HEK293 (cell line): ENCODE data around the gene VEGFB.

Source experiments
- EGR2 ChIP-seq: fragments of 450-650 bp; formaldehyde crosslinking; IDR thresholded peaks from 2 replicates; pipeline ENCODE4 v1.5.1; 2016; ENCODE audit warnings: low read depth, missing biosample characterization, missing genetic modification characterization
- KLF7 ChIP-seq: fragments of 450-650 bp; formaldehyde crosslinking; IDR thresholded peaks from 2 replicates; pipeline ENCODE4 v1.5.1; 2016; ENCODE audit warnings: missing biosample characterization, missing genetic modification characterization, borderline replicate concordance
- KLF8 ChIP-seq: fragments of 450-650 bp; formaldehyde crosslinking; IDR thresholded peaks from 2 replicates; pipeline ENCODE4 v1.5.1; 2016; ENCODE audit warnings: missing biosample characterization, missing genetic modification characterization
- KLF9 ChIP-seq: fragments of 450-650 bp; formaldehyde crosslinking; IDR thresholded peaks from 2 replicates; pipeline ENCODE4 v1.5.1; 2016; ENCODE audit warnings: missing biosample characterization, missing genetic modification characterization, low read depth
- MYNN ChIP-seq: fragments of 450-650 bp; formaldehyde crosslinking; IDR thresholded peaks from 2 replicates; pipeline ENCODE4 v1.5.1; 2016; ENCODE audit warnings: missing biosample characterization, missing genetic modification characterization, borderline replicate concordance
- PRDM6 ChIP-seq: fragments of 450-650 bp; formaldehyde crosslinking; IDR thresholded peaks from 2 replicates; pipeline ENCODE4 v1.5.1; 2017; ENCODE audit warnings: missing biosample characterization, missing genetic modification characterization
- SP3 ChIP-seq: fragments of 450-650 bp; formaldehyde crosslinking; IDR thresholded peaks from 2 replicates; pipeline ENCODE4 v1.5.1; 2016; ENCODE audit warnings: missing biosample characterization, missing genetic modification characterization
- ZBTB17 ChIP-seq: fragments of 450-650 bp; formaldehyde crosslinking; IDR thresholded peaks from 2 replicates; pipeline ENCODE4 v1.5.1; 2016; ENCODE audit warnings: missing biosample characterization, missing genetic modification characterization
- ZBTB20 ChIP-seq: fragments of 450-650 bp; formaldehyde crosslinking; IDR thresholded peaks from 2 replicates; pipeline ENCODE4 v1.5.1; 2016; ENCODE audit warnings: missing biosample characterization, missing genetic modification characterization
- ZBTB7A ChIP-seq: fragments of 450-650 bp; formaldehyde crosslinking; IDR thresholded peaks from 2 replicates; pipeline ENCODE4 v1.5.1; 2016; ENCODE audit warnings: low read depth, missing biosample characterization, missing genetic modification characterization
- ZBTB8A ChIP-seq: fragments of 450-650 bp; formaldehyde crosslinking; IDR thresholded peaks from 2 replicates; pipeline ENCODE4 v1.5.1; 2016; ENCODE audit warnings: missing biosample characterization, missing genetic modification characterization
- ZEB2 ChIP-seq: fragments of 450-650 bp; formaldehyde crosslinking; IDR thresholded peaks from 2 replicates; pipeline ENCODE4 v1.5.1; 2016; ENCODE audit warnings: missing biosample characterization, missing genetic modification characterization
- ZIC2 ChIP-seq: fragments of 450-650 bp; formaldehyde crosslinking; IDR thresholded peaks from 2 replicates; pipeline ENCODE4 v1.5.1; 2016; ENCODE audit warnings: missing biosample characterization, missing genetic modification characterization
- ZNF138 ChIP-seq: fragments of 450-650 bp; formaldehyde crosslinking; IDR thresholded peaks from 2 replicates; pipeline ENCODE4 v1.5.1; 2016; ENCODE audit warnings: missing biosample characterization, missing genetic modification characterization, borderline replicate concordance
- ZNF146 ChIP-seq: fragments of 450-650 bp; formaldehyde crosslinking; IDR thresholded peaks from 2 replicates; pipeline ENCODE4 v1.5.1; 2016; ENCODE audit warnings: missing biosample characterization, missing genetic modification characterization
- ZNF221 ChIP-seq: fragments of 450-650 bp; formaldehyde crosslinking; IDR thresholded peaks from 2 replicates; pipeline ENCODE4 v1.5.1; 2017; ENCODE audit warnings: missing biosample characterization, missing genetic modification characterization, borderline replicate concordance
- ZNF223 ChIP-seq: fragments of 450-650 bp; formaldehyde crosslinking; IDR thresholded peaks from 2 replicates; pipeline ENCODE4 v1.5.1; 2016; ENCODE audit warnings: missing biosample characterization, missing genetic modification characterization
- ZNF23 ChIP-seq: fragments of 450-650 bp; formaldehyde crosslinking; IDR thresholded peaks from 2 replicates; pipeline ENCODE4 v1.5.1; 2016; ENCODE audit warnings: missing biosample characterization, missing genetic modification characterization, borderline replicate concordance
- ZNF292 ChIP-seq: fragments of 450-650 bp; formaldehyde crosslinking; IDR thresholded peaks from 2 replicates; pipeline ENCODE4 v1.5.1; 2016; ENCODE audit warnings: low read depth, missing biosample characterization, missing genetic modification characterization, borderline replicate concordance
- ZNF324 ChIP-seq: fragments of 450-650 bp; formaldehyde crosslinking; IDR thresholded peaks from 2 replicates; pipeline ENCODE4 v1.5.1; 2016; ENCODE audit warnings: missing biosample characterization, missing genetic modification characterization
- ZNF391 ChIP-seq: fragments of 450-650 bp; formaldehyde crosslinking; IDR thresholded peaks from 2 replicates; pipeline ENCODE4 v1.5.1; 2016; ENCODE audit warnings: low read depth, missing biosample characterization, missing genetic modification characterization, borderline replicate concordance
- ZNF600 ChIP-seq: fragments of 450-650 bp; formaldehyde crosslinking; IDR thresholded peaks from 2 replicates; pipeline ENCODE4 v1.5.1; 2016; ENCODE audit warnings: missing biosample characterization, missing genetic modification characterization
- ZNF621 ChIP-seq: fragments of 450-650 bp; formaldehyde crosslinking; IDR thresholded peaks from 2 replicates; pipeline ENCODE4 v1.5.1; 2017; ENCODE audit warnings: missing biosample characterization, missing genetic modification characterization
- ZNF629 ChIP-seq: fragments of 450-650 bp; formaldehyde crosslinking; IDR thresholded peaks from 2 replicates; pipeline ENCODE4 v1.5.1; 2017; ENCODE audit warnings: missing biosample characterization, missing genetic modification characterization
- TF ChIP-seq, protein P1 (sequence below): fragments of 450-650 bp; IDR thresholded peaks from 2 replicates; pipeline ENCODE4 v1.5.1; 2018; ENCODE audit warnings: missing biosample characterization, mild to moderate bottlenecking, missing genetic modification characterization
- TF ChIP-seq, protein P2 (sequence below): fragments of 450-650 bp; formaldehyde crosslinking; IDR thresholded peaks from 2 replicates; pipeline ENCODE4 v1.5.1; 2016; ENCODE audit warnings: missing biosample characterization, missing genetic modification characterization, borderline replicate concordance
- TF ChIP-seq, protein P3 (sequence below): fragments of 450-650 bp; formaldehyde crosslinking; IDR thresholded peaks from 2 replicates; pipeline ENCODE4 v1.5.1; 2017; ENCODE audit warnings: missing biosample characterization, missing genetic modification characterization
- TF ChIP-seq, protein P4 (sequence below): fragments of 450-650 bp; formaldehyde crosslinking; IDR thresholded peaks from 2 replicates; pipeline ENCODE4 v1.5.1; 2016; ENCODE audit warnings: missing biosample characterization, missing genetic modification characterization

VEGFB gene

GRCh38 chr11:64225608-64226506, 8.5 kb upstream of the VEGFB start, which contains the start of the genes NUDT22 and TRPT1 (continued):
- TF ChIP-seq, protein P1, sequence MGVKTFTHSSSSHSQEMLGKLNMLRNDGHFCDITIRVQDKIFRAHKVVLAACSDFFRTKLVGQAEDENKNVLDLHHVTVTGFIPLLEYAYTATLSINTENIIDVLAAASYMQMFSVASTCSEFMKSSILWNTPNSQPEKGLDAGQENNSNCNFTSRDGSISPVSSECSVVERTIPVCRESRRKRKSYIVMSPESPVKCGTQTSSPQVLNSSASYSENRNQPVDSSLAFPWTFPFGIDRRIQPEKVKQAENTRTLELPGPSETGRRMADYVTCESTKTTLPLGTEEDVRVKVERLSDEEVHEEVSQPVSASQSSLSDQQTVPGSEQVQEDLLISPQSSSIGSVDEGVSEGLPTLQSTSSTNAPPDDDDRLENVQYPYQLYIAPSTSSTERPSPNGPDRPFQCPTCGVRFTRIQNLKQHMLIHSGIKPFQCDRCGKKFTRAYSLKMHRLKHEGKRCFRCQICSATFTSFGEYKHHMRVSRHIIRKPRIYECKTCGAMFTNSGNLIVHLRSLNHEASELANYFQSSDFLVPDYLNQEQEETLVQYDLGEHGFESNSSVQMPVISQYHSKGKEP = no peak
- TF ChIP-seq ZNF221 (no peak), ZNF391 (no peak; the same call in 1 of the 2 replicates), EGR2 (tag by site-specific recombination) (no peak), SP3 (tag by site-specific recombination) (peak; percentile 69), ZNF324 (tag by site-specific recombination) (no peak), ZIC2 (peak; percentile 35; the same call in 1 of the 2 replicates), ZBTB17 (0 out of 2 replicates have a peak, but pooled peaks have one; percentile 14), KLF7 (tag by site-specific recombination) (no peak), ZBTB8A (tag by site-specific recombination) (0 out of 2 replicates have a peak, but pooled peaks have one; percentile 50), ZBTB20 (tag by site-specific recombination) (peak; percentile 49; the same call in 1 of the 2 replicates), ZNF621 (tag by site-specific recombination) (no peak), MYNN (tag by site-specific recombination) (no peak), ZNF629 (tag by site-specific recombination) (no peak), ZEB2 (tag by site-specific recombination) (no peak; the same call in 1 of the 2 replicates), KLF8 (tag by site-specific recombination) (0 out of 2 replicates have a peak, but pooled peaks have one; percentile 24), ZNF292 (tag by site-specific recombination) (no peak), ZNF23 (tag by site-specific recombination) (no peak), ZNF223 (no peak), PRDM6 (no peak), ZNF138 (tag by site-specific recombination) (no peak), ZNF146 (no peak), KLF9 (tag by site-specific recombination) (peak; percentile 44), ZBTB7A (tag by site-specific recombination) (0 out of 2 replicates have a peak, but pooled peaks have one; percentile 36), ZNF600 (tag by site-specific recombination) (peak; percentile 64; the same call in 1 of the 2 replicates)
- TF ChIP-seq, protein P2, sequence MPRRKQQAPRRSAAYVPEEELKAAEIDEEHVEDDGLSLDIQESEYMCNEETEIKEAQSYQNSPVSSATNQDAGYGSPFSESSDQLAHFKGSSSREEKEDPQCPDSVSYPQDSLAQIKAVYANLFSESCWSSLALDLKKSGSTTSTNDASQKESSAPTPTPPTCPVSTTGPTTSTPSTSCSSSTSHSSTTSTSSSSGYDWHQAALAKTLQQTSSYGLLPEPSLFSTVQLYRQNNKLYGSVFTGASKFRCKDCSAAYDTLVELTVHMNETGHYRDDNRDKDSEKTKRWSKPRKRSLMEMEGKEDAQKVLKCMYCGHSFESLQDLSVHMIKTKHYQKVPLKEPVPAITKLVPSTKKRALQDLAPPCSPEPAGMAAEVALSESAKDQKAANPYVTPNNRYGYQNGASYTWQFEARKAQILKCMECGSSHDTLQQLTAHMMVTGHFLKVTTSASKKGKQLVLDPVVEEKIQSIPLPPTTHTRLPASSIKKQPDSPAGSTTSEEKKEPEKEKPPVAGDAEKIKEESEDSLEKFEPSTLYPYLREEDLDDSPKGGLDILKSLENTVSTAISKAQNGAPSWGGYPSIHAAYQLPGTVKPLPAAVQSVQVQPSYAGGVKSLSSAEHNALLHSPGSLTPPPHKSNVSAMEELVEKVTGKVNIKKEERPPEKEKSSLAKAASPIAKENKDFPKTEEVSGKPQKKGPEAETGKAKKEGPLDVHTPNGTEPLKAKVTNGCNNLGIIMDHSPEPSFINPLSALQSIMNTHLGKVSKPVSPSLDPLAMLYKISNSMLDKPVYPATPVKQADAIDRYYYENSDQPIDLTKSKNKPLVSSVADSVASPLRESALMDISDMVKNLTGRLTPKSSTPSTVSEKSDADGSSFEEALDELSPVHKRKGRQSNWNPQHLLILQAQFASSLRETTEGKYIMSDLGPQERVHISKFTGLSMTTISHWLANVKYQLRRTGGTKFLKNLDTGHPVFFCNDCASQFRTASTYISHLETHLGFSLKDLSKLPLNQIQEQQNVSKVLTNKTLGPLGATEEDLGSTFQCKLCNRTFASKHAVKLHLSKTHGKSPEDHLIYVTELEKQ = no peak
- TF ChIP-seq, protein P3, sequence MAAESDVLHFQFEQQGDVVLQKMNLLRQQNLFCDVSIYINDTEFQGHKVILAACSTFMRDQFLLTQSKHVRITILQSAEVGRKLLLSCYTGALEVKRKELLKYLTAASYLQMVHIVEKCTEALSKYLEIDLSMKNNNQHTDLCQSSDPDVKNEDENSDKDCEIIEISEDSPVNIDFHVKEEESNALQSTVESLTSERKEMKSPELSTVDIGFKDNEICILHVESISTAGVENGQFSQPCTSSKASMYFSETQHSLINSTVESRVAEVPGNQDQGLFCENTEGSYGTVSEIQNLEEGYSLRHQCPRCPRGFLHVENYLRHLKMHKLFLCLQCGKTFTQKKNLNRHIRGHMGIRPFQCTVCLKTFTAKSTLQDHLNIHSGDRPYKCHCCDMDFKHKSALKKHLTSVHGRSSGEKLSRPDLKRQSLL (tag by site-specific recombination) = no peak
- TF ChIP-seq, protein P4, sequence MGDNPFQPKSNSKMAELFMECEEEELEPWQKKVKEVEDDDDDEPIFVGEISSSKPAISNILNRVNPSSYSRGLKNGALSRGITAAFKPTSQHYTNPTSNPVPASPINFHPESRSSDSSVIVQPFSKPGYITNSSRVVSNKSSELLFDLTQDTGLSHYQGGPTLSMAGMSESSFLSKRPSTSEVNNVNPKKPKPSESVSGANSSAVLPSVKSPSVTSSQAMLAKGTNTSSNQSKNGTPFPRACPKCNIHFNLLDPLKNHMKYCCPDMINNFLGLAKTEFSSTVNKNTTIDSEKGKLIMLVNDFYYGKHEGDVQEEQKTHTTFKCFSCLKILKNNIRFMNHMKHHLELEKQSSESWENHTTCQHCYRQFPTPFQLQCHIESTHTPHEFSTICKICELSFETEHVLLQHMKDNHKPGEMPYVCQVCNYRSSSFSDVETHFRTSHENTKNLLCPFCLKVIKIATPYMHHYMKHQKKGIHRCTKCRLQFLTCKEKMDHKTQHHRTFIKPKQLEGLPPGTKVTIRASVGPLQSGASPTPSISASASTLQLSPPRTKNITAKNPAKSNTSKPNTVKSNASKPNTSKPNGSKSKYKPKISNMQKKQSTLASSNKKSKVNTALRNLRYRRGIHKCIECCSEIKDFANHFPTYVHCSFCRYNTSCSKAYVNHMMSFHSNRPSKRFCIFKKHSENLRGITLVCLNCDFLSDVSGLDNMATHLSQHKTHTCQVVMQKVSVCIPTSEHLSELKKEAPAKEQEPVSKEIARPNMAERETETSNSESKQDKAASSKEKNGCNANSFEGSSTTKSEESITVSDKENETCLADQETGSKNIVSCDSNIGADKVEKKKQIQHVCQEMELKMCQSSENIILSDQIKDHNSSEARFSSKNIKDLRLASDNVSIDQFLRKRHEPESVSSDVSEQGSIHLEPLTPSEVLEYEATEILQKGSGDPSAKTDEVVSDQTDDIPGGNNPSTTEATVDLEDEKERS (tag by site-specific recombination) = no peak
